Ramos (cell line): Measurements from ENCODE around the gene CACNA2D1.
"Not testable (repeated sequence)": the region's sequence is repeated elsewhere in the genome, so short reads cannot be mapped to it uniquely, and the experiment has no call there.

Source experiments
- in situ Hi-C: fragments of 300-500 bp; cut with MboI; formaldehyde crosslinking; loops from one replicate; pipeline ENCODE4 v1.14.3; 2022; ENCODE audit warnings: low sequenced_read_pairs; ENCODE audit not compliant: unreplicated experiment

The CACNA2D1 gene

DNA sequence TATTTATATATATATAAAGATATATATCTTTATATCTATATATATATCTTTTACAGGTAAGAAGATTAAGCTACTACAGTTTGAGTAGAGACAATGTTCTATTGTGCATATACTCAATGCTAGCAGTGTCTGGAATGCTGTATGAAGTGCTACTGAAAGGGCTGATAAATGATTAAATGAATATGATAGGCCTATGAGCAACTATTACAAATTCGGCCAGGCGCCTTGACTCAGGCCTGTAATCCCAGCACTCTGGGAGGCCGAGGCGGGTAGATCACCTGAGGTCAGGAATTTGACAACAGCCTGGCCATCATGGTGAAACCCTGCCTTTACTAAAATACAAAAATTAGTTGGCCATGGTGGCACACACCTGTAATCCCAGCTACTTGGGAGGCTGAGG is 297.1 kb downstream of the CACNA2D1 start:
- in situ Hi-C loops, result no loop called here

DNA sequence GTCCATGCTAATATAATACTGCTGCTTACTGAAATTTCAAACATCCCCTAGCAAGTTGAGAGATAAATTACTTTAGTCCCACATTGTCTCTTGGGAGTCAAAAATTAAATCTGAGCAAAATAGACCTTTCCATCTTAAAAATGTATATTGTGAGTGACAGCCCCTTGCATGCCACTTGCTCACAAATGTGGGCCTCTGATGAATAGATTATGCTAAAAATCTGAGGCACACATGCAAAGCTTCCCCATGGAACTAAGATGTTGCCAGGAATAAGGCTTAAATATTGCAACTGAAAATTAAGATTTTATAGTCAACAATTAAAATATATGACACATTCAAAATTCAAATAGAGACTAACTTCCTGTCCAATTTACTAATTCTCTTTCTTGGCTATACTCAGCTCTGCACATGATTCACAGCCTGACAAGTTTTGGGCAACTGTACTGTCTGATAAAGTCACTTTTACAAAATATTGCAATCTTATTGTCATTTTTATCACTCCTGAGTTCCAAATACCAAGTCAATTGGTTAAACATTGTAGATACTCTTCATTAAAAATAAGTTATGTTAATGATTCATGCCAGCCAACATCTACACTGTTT is 301.2 kb downstream of the CACNA2D1 start:
- in situ Hi-C loops, result no loop called here

DNA sequence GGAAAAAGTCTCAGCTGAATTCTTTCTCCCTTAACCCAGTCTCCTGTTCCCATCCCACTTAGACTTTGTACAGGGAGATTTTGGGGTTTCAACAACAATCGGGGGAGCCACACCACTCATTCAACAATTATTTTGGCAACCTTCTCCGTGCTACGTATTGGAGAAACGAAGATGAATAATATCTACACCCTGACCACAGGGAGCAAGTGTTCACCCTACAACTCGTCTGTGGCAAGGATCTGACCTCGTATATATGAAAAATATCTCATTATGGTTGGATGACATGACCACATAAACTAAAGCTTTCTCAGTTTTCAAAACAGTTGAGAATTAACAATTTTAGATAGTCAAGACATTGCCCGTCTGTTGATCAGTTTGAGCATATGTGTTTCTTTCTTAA is 302.1 kb downstream of the CACNA2D1 start:
- in situ Hi-C loops, result no loop called here

DNA sequence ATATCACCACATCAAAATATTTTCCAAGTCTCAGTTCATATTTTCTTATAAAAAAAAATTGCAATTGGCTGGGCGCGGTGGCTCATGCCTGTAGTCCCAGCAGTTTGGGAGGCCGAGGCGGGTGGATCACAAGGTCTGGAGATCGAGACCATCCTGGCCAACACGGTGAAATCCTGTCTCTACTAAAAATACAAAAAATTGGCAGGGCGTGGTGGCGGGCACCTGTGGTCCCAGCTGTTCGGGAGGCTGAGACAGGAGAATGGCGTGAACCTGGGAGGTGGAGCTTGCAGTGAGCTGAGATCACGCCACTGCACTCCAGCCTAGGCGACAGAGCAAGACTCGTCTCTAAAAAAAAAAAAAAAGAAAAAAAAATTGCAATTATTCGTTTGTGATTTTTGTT is 303.0 kb downstream of the CACNA2D1 start:
- in situ Hi-C loops, result not testable (repeated sequence)

DNA sequence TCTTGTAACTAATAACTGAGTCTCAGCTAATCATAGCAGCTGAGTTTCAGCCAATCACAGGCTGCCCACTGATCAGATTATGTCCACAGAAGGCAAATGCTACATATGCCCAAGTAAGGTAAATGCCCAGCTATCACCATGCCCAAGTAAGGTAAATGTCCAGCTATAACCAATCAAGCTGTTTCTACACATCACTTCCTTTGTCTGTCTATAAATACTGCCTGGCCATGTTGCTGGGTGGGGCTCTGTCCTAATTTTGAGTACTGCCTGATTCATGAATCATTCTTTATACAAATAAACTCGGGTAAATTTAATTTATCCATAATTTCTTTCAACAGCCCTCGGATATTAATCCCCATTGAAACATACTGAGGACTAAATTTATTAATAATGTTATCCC is 312.4 kb downstream of the CACNA2D1 start:
- in situ Hi-C loops, result no loop called here

DNA sequence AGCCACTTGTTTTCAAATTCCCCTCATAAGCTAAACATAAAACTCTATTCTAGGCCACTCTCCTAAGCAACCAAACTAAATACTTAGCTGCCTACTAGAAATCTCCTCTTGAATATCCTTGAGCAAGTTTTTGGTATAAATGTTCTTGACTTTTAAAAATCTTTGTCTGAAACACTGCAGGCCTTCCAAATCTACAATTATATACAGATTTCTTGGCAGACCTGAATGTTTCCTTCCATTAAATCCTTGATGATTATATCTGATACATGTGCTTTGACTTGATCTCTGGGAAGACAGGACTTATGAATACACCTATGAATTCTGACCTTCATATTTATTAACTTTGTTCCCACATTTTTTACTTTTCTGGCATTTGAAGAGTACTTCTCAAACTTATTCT is 314.5 kb downstream of the CACNA2D1 start:
- in situ Hi-C loops, result no loop called here

DNA sequence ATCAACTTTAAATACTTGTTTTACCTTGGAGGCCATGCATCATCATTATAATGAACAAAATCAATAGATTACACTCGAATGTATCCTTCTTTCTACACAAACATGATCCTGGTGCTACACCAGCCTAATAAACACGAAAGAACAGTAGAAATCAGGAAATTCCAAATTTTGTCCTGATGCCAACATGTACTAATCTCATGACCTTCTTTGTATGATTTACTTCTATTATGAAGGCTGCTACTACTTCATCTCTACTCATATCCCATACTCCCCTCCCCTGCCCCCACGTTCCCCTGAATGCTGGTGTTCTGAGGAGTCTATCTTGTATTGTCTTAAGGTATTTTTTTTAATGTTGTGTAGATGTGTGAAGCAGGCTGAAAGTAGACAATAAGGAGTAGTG is 315.0 kb downstream of the CACNA2D1 start:
- in situ Hi-C loops, result no loop called here

DNA sequence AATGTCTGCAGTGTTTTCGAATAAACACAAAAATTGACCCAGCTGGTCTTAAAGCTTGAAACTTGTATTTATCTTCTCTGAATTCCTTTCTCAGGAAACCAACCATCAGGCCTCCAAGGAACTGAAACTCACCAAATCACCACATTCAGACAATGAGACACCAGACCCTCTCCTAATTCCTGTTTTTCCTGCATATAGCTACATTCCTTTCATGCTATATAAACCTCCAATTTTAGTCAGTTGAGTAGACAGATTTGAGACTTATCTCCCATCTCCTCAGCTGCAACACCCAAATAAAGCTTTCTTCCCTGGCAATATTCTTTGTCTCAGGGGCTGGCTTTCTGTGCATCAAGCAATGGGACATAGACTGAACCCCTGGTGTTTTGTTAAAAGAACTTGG is 317.0 kb downstream of the CACNA2D1 start:
- in situ Hi-C loops, result no loop called here

DNA sequence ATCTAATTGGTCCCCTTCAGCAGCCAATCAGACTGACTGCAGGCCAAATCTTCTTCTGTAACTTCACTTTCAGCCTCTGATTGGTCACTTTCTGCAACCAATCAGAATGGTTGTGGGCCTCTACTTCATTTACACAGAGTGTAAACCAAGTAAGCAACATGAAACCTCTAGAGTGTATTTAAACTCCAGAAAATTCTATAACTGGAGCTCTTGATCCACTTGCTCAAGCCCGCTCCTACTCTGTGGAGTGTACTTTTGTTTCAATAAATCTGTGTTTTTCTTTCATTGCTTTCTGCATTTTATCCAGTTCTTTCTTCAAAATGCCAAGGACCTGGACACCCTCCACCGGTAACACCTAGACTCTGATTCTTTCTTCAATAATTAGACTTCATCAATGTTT is 319.1 kb downstream of the CACNA2D1 start:
- in situ Hi-C loops, result no loop called here

DNA sequence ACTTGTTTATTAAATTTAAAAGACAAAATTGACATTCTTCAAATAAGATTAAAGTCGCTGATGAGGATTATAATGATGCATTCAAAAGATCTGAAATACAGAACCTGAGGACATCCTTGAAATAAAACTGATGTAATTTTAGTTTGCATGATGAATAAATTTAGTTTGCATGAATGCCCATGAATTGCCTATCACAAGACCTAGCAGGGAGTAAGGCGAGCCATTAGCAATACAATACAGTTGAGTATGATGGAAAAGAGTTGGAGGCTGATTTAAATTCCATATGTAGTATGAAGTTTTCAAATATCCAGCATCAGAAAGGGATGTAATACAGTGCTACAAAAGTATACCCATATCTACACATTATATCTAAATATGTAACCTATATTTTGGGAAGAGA is 321.3 kb downstream of the CACNA2D1 start:
- in situ Hi-C loops, result no loop called here

DNA sequence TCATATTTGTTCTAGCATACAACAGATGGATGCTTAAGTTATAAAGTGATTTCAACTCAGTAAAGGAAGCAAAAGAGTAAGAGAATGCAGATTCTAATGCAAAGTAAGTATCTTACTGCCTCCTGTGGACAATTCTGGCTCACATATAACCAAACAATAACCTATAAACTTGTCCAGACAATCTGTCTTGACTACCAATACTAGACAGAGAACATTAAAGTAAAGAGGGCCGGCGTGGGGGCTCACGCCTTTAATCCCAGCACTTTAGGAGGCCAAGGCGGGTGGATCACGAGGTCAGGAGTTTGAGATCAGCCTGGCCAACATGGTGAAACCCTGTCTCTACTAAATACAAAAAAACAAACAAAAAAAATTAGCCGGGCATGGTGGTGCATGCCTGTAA is 329.3 kb downstream of the CACNA2D1 start:
- in situ Hi-C loops, result no loop called here

DNA sequence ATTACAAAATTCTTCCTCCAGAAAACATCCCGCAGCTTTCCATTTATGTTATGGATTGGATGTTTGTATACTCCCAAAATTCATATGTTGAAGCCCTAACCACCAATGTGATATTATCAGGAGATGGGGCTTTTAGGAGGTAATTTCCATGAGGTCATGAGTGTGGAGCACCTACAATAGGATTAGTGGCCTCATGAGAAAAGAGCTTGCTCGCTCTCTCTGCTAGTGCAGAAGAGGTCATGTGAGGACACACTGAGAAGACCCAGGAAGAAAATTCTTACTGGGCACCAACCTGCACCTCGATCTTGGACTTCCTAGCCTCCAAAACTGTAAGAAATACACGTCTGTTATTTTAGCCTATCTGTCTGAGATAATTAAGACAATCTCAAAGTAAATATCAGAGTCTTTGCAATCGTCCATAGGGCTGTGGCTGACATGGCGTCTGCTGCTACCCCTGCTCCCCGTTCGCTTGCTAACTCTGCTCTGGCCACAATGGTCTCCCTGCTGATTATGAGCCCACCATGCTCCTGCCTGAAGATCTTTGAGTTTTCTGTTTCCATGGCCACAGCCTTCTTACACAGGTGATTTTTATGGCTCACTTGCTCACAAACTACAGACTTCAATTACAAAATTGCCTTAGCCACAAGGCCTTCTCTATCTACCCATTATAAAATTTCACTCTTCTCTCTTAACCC is 333.3 kb downstream of the CACNA2D1 start:
- in situ Hi-C loops, result no loop called here

DNA sequence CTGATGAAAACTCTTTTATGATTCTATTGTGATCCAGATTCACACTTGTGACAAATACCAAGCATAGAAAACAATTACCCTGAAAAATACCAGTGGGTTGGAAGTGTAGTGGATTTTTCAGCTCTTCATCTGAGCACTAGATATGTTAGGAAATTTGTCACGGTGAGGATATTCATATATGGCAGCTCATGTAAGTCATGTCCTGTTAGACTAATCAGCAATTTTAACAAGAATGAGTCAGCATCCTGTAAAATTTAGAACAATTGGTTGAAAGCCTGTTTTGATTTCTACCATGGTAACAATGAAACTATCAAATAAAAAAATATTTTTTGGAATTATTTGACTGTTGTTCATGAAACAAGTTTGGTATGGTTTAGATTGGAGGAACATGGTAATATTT is 334.3 kb downstream of the CACNA2D1 start:
- in situ Hi-C loops, result no loop called here

DNA sequence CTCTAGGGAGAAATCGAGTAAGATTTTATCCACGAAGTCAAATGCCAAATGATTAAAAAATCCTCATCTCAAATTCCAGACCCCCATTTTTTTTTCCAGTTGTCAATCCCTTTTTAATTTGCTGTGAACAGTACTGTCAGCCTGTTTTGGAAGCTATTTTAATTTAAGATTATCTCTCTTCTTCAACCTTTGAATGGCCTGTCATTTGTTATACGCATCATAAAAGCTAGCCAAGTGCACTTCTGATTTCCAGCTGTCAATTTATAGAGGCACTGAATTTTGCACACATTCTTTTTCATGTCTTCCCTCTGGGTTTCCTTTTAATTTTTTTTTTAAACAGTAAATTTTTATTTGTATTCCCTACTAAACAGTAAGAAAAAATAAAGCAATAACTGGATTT is 337.4 kb downstream of the CACNA2D1 start:
- in situ Hi-C loops, result no loop called here

DNA sequence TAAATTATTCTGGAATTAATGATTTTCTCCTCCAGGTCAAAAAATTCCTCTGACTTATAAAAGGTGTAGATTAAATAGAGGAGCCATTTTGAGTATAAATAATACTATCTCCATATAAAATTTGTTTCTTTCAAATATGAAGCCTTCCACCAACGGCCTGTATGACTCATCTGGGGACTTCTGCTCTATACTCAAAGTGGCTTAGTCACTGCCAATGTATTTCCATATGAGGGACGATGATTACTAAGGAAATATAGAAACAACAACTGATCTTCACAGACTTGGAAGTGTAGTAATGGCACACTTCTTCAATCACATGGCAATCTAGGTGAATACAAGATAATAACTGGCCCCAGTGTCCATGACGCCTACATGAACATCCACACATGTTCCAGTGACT is 338.1 kb downstream of the CACNA2D1 start:
- in situ Hi-C loops, result no loop called here

DNA sequence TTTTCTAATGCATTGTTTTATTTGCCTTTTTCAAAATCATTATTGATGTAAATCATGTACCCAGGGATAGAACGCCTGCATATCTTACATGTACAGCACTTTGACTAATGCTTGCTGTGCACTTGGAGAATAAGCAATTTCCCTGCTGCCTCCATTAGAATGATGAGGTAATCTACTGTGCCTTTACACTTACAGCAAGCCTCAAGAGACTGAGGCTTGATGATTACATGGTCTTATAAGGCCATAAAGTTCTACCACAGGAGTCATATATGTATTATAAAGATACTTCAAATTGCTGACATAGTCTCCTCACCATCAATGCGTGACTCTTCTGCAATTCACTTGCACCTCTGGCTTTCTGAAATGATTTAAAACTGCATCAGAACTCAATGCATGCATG is 345.2 kb downstream of the CACNA2D1 start:
- in situ Hi-C loops, result no loop called here

DNA sequence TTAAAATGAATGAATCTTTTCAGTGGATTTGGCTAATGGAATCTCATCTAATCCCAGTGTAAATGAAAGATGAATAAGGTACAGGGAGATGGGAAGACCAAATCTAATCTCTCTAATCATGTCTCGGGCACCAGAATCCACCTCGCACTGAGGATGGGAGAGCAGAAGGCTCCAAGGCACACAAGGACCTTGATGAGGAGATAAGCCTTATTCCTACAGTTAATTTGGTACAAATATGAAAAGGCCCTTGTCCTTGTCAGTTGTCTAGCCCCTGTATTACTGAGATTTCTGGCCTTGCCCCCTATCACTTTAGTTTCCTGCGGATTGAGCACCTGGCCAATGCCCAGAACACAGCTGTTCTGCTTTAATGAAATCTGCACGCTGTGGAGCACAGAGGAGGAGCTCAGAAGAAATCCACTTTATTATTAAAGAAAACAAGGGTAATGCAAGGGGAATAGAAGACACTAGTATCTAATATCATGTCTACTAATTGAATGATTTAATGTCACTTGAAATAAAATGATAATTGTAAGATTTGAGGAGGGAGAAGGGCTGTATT is 352.4 kb downstream of the CACNA2D1 start:
- in situ Hi-C loops, result no loop called here

DNA sequence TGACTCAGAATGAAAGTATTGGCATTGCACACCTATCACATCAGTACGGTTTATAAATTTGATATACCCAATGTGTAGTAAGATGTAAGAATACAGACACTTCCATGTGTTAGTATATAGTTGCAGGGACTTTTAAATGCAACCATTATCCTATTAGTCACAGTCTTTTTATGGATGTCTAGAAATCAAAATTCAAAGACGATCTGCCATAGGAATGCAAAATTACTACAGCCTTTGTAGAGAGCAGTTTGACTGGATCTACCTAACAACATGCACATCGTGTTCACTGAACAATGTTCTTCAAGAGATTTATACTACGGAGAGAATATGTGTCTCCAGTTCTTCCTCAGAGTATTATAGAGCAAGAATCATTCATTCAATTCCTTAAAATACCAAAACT is 356.5 kb downstream of the CACNA2D1 start:
- in situ Hi-C loops, result no loop called here

DNA sequence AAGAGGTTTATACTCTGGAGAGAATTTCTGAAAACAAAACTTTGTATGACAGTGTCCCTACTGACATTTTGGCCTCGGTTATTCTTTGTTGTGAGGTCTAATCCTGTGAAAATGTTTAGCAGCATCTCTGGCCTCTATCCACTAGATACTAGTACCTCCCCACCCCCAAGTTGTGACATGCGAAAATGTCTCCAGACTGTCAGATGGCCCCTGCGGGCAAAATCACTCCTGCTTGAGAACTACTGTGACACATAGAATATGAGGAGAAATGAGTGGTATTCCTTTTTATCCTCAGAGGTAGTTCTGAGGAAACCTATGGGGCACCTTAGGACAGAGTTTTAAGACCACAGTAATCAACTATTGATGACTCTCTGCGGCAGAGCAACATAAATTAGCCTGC is 358.5 kb downstream of the CACNA2D1 start:
- in situ Hi-C loops, result no loop called here

DNA sequence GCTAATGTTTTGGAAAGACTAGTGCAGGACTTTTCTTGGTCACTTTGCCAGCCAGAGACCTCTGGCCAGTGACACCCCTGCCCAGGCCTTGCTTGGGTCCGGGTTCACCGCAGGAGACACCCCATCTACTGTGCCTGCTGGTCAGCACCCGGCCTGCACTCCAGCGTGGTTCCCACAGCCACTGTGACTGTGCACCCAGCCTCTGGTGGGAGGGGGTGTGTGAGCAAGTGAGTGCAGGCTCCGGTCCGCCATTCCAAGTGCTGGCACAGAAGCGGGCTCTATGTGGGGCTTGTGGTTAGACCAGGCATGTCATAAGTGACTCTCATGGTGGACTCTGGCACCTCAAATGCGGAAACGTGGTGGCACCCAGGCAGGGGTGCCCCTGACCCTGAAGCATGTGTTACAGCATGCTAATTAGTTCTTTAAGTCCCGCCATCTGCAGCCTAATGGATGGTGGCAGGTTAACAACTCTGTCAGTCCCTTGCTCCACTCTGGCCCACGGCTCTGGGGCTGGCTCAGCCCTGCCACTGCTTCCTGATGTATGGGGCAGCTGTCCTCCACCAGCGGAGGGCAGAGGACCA is 361.8 kb downstream of the CACNA2D1 start:
- in situ Hi-C loops, result no loop called here

DNA sequence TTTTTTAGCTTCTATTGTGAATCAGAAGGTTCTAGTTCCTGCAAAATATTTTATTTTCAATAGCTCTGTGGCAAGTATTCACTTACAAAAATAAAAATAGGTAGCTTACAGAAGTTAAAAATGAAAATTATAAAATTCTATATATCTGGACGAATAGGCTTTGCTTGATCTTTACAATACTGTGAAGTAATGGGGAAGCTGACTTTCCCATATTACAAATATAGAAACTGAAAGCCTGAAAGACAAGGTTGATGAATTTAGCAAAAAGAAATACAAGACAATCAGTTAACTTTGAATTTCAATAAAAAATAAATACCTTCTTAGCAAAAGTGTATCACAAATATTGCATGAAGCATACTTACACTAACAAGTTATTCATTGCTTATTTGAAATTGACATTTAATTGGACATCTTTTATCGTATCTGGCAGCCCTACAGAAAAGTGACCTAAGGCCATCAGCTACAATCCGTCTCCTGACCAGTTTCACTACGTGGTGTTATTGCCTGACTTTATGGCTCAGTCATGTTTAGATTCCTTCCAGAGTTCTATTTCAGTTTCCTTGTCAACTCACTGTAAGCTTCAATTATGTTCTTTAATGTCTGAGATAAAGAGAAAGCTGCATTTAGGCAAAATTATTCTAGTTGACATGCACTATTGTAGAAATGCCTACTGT is 363.2 kb downstream of the CACNA2D1 start:
- in situ Hi-C loops, result no loop called here
